Keratinocyte (primary cell): Measurements from ENCODE around the gene FUT8. TPM values are rescaled to one million over a fixed set of nuclear protein-coding genes. Genes with fewer than 3 reads are reported as not detected.

Source experiments
- DNase-seq: peaks from one replicate; pipeline ENCODE4 v3.0.0-alpha.2; 2011; ENCODE audit warnings: low read depth, missing footprints, low spot score
- FAIRE-seq: peaks from 2 replicates; lab custom pipeline; 2011; peaks lifted over from hg19 to GRCh38; lab: Jason Lieb, UNC
- H2AFZ ChIP-seq: 2 replicates; pipeline ENCODE4 v1.6.0; 2012; ENCODE audit warnings: low read length, control low read depth, inconsistent platforms; ENCODE audit not compliant: control insufficient read depth
- H3K27ac ChIP-seq: 2 replicates; pipeline ENCODE4 v1.5.1; 2011; ENCODE audit warnings: low read length; ENCODE audit not compliant: control insufficient read depth, insufficient read depth
- H3K27me3 ChIP-seq: 3 replicates; pipeline ENCODE4 v1.6.0; 2011; ENCODE audit warnings: low read length; ENCODE audit not compliant: control insufficient read depth, insufficient read depth; ENCODE audit errors: extremely low read depth
- H3K36me3 ChIP-seq, 2 experiments: 2 replicates in 1 of 2; 3 replicates in 1 of 2; pipeline ENCODE4 v1.5.1; 2011; ENCODE audit warnings: low read length in 2 of 2, mild to moderate bottlenecking in 1 of 2; ENCODE audit not compliant: control insufficient read depth in 2 of 2, insufficient read depth in 2 of 2; ENCODE audit errors: extremely low read depth in 1 of 2
- H3K4me1 ChIP-seq: 3 replicates; pipeline ENCODE4 v1.5.1; 2011; ENCODE audit warnings: low read length; ENCODE audit not compliant: control insufficient read depth, insufficient read depth; ENCODE audit errors: extremely low read depth
- H3K4me2 ChIP-seq: 3 replicates; pipeline ENCODE4 v1.6.0; 2011; ENCODE audit warnings: low read depth, low read length; ENCODE audit not compliant: control insufficient read depth, insufficient read depth; ENCODE audit errors: extremely low read depth
- H3K4me3 ChIP-seq, 3 experiments: fragments of 200-600 bp in 1 of 3; sonication (generic) in 1 of 3; 2 replicates in 2 of 3; 3 replicates in 1 of 3; pipeline ENCODE4 v1.5.1; 2011 to 2016; ENCODE audit warnings: low read length in 3 of 3, mild to moderate bottlenecking in 3 of 3, control low read depth in 2 of 3, inconsistent platforms in 1 of 3, low read depth in 1 of 3, mixed read lengths in 1 of 3, mixed run types in 1 of 3, moderate library complexity in 1 of 3; ENCODE audit not compliant: control insufficient read depth in 2 of 3, insufficient read depth in 2 of 3; ENCODE audit errors: extremely low read depth in 1 of 3
- H3K79me2 ChIP-seq: 2 replicates; pipeline ENCODE4 v1.6.0; 2012; ENCODE audit warnings: low read length; ENCODE audit not compliant: control insufficient read depth, insufficient read depth
- H3K9ac ChIP-seq: 3 replicates; pipeline ENCODE4 v1.6.0; 2011; ENCODE audit warnings: low read length; ENCODE audit not compliant: control insufficient read depth, insufficient read depth; ENCODE audit errors: extremely low read depth
- H3K9me1 ChIP-seq: 3 replicates; pipeline ENCODE4 v1.6.0; 2011; ENCODE audit warnings: low read length; ENCODE audit not compliant: control insufficient read depth, insufficient read depth; ENCODE audit errors: extremely low read depth
- H3K9me3 ChIP-seq: 2 replicates; pipeline ENCODE4 v1.5.1; 2012; ENCODE audit warnings: low read depth, low read length; ENCODE audit not compliant: control insufficient read depth
- H4K20me1 ChIP-seq: 3 replicates; pipeline ENCODE4 v1.6.0; 2011; ENCODE audit warnings: low read length; ENCODE audit not compliant: control insufficient read depth, insufficient read depth; ENCODE audit errors: extremely low read depth
- CTCF ChIP-seq, 3 experiments: IDR thresholded peaks in 1 of 3; conservative IDR thresholded peaks in 1 of 3; optimal IDR thresholded peaks in 1 of 3; 2 replicates in 2 of 3; 3 replicates in 1 of 3; pipeline versions ENCODE3 to v1.5.1; 2011; ENCODE audit warnings: low read length in 3 of 3, mild to moderate bottlenecking in 3 of 3, moderate library complexity in 2 of 3, control low read depth in 1 of 3, inconsistent platforms in 1 of 3; ENCODE audit not compliant: insufficient read depth in 2 of 3; ENCODE audit errors: extremely low read depth in 1 of 3
- EZH2 ChIP-seq: IDR thresholded peaks from one replicate; pipeline ENCODE4 v1.6.1; 2012; ENCODE audit warnings: inconsistent platforms, mild to moderate bottlenecking, low read length, moderate library complexity
- dilution Hi-C: fragments of 300-500 bp; cut with MboI; formaldehyde crosslinking; loops from one replicate; pipeline ENCODE4 v1.7.0; 2020; ENCODE audit warnings: low sequenced_read_pairs; ENCODE audit not compliant: extremely low pct_ligation_motif_present
- polyA plus RNA-seq, 5 experiments: library from polyadenylated mRNA; depleted of rRNA in 3 of 5; stranded (reverse) in 3 of 5; stranded (forward) in 1 of 5; unstranded in 1 of 5; fragments of >200 nt; gene quantifications; 1 replicate in 1 of 5; 2 replicates in 3 of 5; 3 replicates in 1 of 5; pipeline versions ENCODE4 v1.2.1 to v1.2.3, GENCODE V29; 2011 to 2012; ENCODE audit warnings: missing spikeins in 2 of 5, low read depth in 1 of 5, low replicate concordance in 1 of 5

The FUT8 gene
- polyA plus RNA-seq, 1 donor (not counting 4 experiments of a cell fraction or from before 2014, with no cell fraction given): 12.5 TPM

- no peaks in the 10 kb centered on the region for H3K4me1 ChIP-seq
- H3K4me2 ChIP-seq: no peak overlapping the region
- dilution Hi-C loops: no loop called here
- DNase-seq: no peak
- no peak overlapping the region for H3K27ac ChIP-seq
- no peak for TF ChIP-seq CTCF (optimal IDR thresholded peaks at IDR 0.05 in 1 of 3, IDR thresholded peaks at IDR 0.05 in 1 of 3, conservative IDR thresholded peaks at IDR 0.05 in 1 of 3; ENCODE audit: extremely low read depth in 1 of 3, insufficient read depth in 2 of 3, low read length in 3 of 3)
- TF ChIP-seq EZH2: no peak
- H3K79me2 ChIP-seq: no peaks in the 10 kb centered on the region
- no peak for FAIRE-seq
- H3K9me1 ChIP-seq: no peaks in the 10 kb centered on the region
- H3K4me3 ChIP-seq: no peak overlapping the region
- H3K9me3 ChIP-seq: no peaks in the 10 kb centered on the region
- H3K27me3 ChIP-seq: no peaks in the 10 kb centered on the region
- no peaks in the 10 kb centered on the region for H3K36me3 ChIP-seq
- H2AFZ ChIP-seq: no peak overlapping the region
- no peaks in the 10 kb centered on the region for H4K20me1 ChIP-seq
- H3K9ac ChIP-seq: no peak overlapping the region
These were observed 182.3 kb downstream of the FUT8 start for GRCh38 chr14:65594882-65595237.

- Histone ChIP-seq H3K27ac (no peak overlapping the region), H2AFZ (no peak overlapping the region), H3K4me2 (no peak overlapping the region), H3K27me3 (no peaks in the 10 kb centered on the region), H3K9ac (no peak overlapping the region), H3K79me2 (no peaks in the 10 kb centered on the region), H3K9me1 (no peaks in the 10 kb centered on the region), H3K4me1 (peaks cover 4% of the 10 kb centered on the region), H3K4me3 (no peak overlapping the region), H4K20me1 (no peaks in the 10 kb centered on the region), H3K9me3 (no peaks in the 10 kb centered on the region), H3K36me3 (no peaks in the 10 kb centered on the region)
- DNase-seq: no peak
- TF ChIP-seq CTCF (optimal IDR thresholded peaks at IDR 0.05 in 1 of 3, IDR thresholded peaks at IDR 0.05 in 1 of 3, conservative IDR thresholded peaks at IDR 0.05 in 1 of 3; ENCODE audit: extremely low read depth in 1 of 3, insufficient read depth in 2 of 3, low read length in 3 of 3) (no peak), EZH2 (no peak)
- dilution Hi-C loops: no loop called here
- no peak for FAIRE-seq
These were observed 186.8 kb downstream of the FUT8 start for GRCh38 chr14:65599375-65599774.
